Liver (tissue), 9 donors: Measurements from ENCODE around the gene CASP14. TPM values are rescaled to one million over a fixed set of nuclear protein-coding genes. Genes with fewer than 3 reads are reported as not detected.

ENCODE experiments used
- DNase-seq: peaks from one replicate; pipeline ENCODE4 v3.0.0-alpha.2; 2017; ENCODE audit warnings: low spot score
- H3K27ac ChIP-seq, 2 donors: one replicate each; pipeline ENCODE4 v1.7.0; 2013; ENCODE audit warnings: inconsistent platforms in 2 of 2, low read length in 2 of 2, control low read depth in 1 of 2, low read depth in 1 of 2, mild to moderate bottlenecking in 1 of 2
- H3K27me3 ChIP-seq, 4 donors: one replicate each; pipeline versions ENCODE4 v1.6.1 to v1.7.0; 2013; ENCODE audit warnings: low read length in 3 of 4, inconsistent platforms in 1 of 4, mild to moderate bottlenecking in 1 of 4, moderate library complexity in 1 of 4; ENCODE audit not compliant: control insufficient read depth in 4 of 4, insufficient read depth in 4 of 4
- H3K36me3 ChIP-seq, 4 donors: one replicate each; pipeline versions ENCODE4 v1.6.1 to v1.7.0; 2013; ENCODE audit warnings: low read length in 3 of 4, mild to moderate bottlenecking in 3 of 4, low read depth in 1 of 4, moderate library complexity in 1 of 4; ENCODE audit not compliant: control insufficient read depth in 4 of 4, insufficient read depth in 3 of 4
- H3K4me1 ChIP-seq, 4 donors: one replicate each; pipeline versions ENCODE4 v1.6.1 to v1.7.0; 2013; ENCODE audit warnings: low read length in 3 of 4, mild to moderate bottlenecking in 3 of 4, moderate library complexity in 1 of 4; ENCODE audit not compliant: control insufficient read depth in 4 of 4, insufficient read depth in 4 of 4
- H3K4me3 ChIP-seq, 3 donors: one replicate each; pipeline versions ENCODE4 v1.6.1 to v1.7.0; 2013; ENCODE audit warnings: low read length in 3 of 3, control low read depth in 1 of 3, low read depth in 1 of 3, mild to moderate bottlenecking in 1 of 3
- H3K9ac ChIP-seq, 2 donors: one replicate each; pipeline ENCODE4 v1.7.0; 2013; ENCODE audit warnings: low read length in 2 of 2, mild to moderate bottlenecking in 2 of 2, moderate library complexity in 2 of 2, control low read depth in 1 of 2, low read depth in 1 of 2
- H3K9me3 ChIP-seq, 4 donors: one replicate each; pipeline versions ENCODE4 v1.6.1 to v1.7.0; 2013; ENCODE audit warnings: low read length in 3 of 4; ENCODE audit not compliant: control insufficient read depth in 4 of 4
- EGR1 ChIP-seq, 2 donors: IDR thresholded peaks; 2 replicates each; pipeline ENCODE4 v1.6.1; 2016 to 2018; ENCODE audit warnings: antibody characterized with exemption in 2 of 2, low read depth in 2 of 2
- FOXA1 ChIP-seq: IDR thresholded peaks from 2 replicates; pipeline ENCODE4 v1.6.1; 2016; ENCODE audit warnings: antibody characterized with exemption
- FOXA2 ChIP-seq: IDR thresholded peaks from 2 replicates; pipeline ENCODE4 v1.6.1; 2016; ENCODE audit warnings: antibody characterized with exemption
- GABPA ChIP-seq, 2 donors: IDR thresholded peaks in 1 of 2; conservative IDR thresholded peaks in 1 of 2; 2 replicates each; pipeline ENCODE4 v1.6.1; 2016; ENCODE audit warnings: antibody characterized with exemption in 2 of 2, mild to moderate bottlenecking in 1 of 2, moderate library complexity in 1 of 2
- HNF4G ChIP-seq: IDR thresholded peaks from 2 replicates; pipeline ENCODE4 v1.6.1; 2016; ENCODE audit warnings: antibody characterized with exemption
- JUND ChIP-seq, 2 donors: IDR thresholded peaks; 2 replicates each; pipeline ENCODE4 v1.6.1; 2016; ENCODE audit warnings: antibody characterized with exemption in 2 of 2
- RXRA ChIP-seq, 2 donors: IDR thresholded peaks; 2 replicates each; pipeline ENCODE4 v1.6.1; 2017 to 2018; ENCODE audit warnings: antibody characterized with exemption in 2 of 2, mild to moderate bottlenecking in 1 of 2
- SP1 ChIP-seq: IDR thresholded peaks from 2 replicates; pipeline ENCODE4 v1.6.1; 2018; ENCODE audit warnings: antibody characterized with exemption, mild to moderate bottlenecking
- TAF1 ChIP-seq: conservative IDR thresholded peaks from 2 replicates; pipeline ENCODE4 v1.6.1; 2016; ENCODE audit warnings: antibody characterized with exemption, mild to moderate bottlenecking
- YY1 ChIP-seq: IDR thresholded peaks from 2 replicates; pipeline ENCODE4 v1.6.1; 2016; ENCODE audit warnings: antibody characterized with exemption, mild to moderate bottlenecking
- WGBS: extraction: QIAGEN DNeasy Blood & Tissue Kit; methylation state at CpG from one replicate; pipeline ENCODE4 v1.1.7; 2013; 5-methylcytosine and 5-hydroxymethylcytosine counted together
- polyA plus RNA-seq, 2 donors: library from polyadenylated mRNA; stranded (reverse) in 1 of 2; unstranded in 1 of 2; fragments of 200-250 nt in 1 of 2; fragments of >200 nt in 1 of 2; fragmentation: Nextera tagmentation in 1 of 2; extraction: Ambion mirVana in 1 of 2; gene quantifications; one replicate each; pipeline versions ENCODE4 v1.2.1 to v1.2.3, GENCODE V29; 2013 to 2015
- total RNA-seq, 2 donors: library from RNA; depleted of rRNA; stranded (reverse); fragments of >200 nt; gene quantifications; one replicate each; pipeline ENCODE4 v1.2.3, GENCODE V29; 2014
- TF ChIP-seq, protein P1 (sequence below): fragments of 150-350 bp; IDR thresholded peaks from 2 replicates; pipeline ENCODE4 v1.5.1; 2017; ENCODE audit warnings: improper control_type of control experiment, low read depth, low read length; ENCODE audit not compliant: missing input control
- TF ChIP-seq, protein P2 (sequence below): IDR thresholded peaks from 2 replicates; pipeline ENCODE4 v1.6.1; 2016; ENCODE audit warnings: antibody characterized with exemption
- TF ChIP-seq, protein P3 (sequence below): IDR thresholded peaks from 2 replicates; pipeline ENCODE4 v1.6.1; 2016; ENCODE audit warnings: antibody characterized with exemption
- TF ChIP-seq, protein P4 (sequence below): IDR thresholded peaks from 2 replicates; pipeline ENCODE4 v1.6.1; 2016; ENCODE audit warnings: antibody characterized with exemption
- donor health status: healthy.
- donor health status: healthy.
- donor health status: healthy.
- donor health status: healthy.
- donor health status: healthy.

CASP14 gene
- total and polyA plus RNA-seq, 4 donors, result not detected

DNA sequence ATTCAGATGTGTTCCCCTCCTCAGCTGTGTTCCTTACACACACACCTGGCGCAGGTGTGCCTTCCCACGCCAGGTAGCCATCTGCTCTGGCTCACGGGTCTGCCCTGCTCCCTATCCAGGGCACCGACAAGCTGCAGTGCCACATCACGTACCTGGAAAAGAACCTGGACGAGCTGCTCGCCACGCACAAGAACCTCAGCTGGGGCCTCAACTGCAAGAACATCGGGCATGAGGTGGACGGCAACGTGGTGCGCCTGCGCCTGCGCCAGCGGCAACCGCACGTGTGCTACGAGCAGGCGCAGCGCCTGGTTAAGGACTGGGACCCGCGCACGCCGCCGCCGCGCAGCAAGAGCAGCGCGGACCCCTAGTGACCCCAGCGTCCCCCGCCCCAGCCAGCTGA is 26.5 kb upstream of the CASP14 start:
- Histone ChIP-seq H3K36me3 (no peaks in the 10 kb centered on the region), H3K9ac (no peak overlapping the region), H3K4me1 (no peaks in the 10 kb centered on the region), H3K4me3 (no peak overlapping the region), H3K9me3 (no peaks in the 10 kb centered on the region), H3K27me3 (peaks cover 0 to 5% (median 2%) of the 10 kb centered on the region in 4 donors), H3K27ac (no peak overlapping the region)
- no peak for DNase-seq
- 25% methylated on average over 31 of the region's 31 CpGs for whole genome bisulfite sequencing
- TF ChIP-seq GABPA (IDR thresholded peaks at IDR 0.05 in 1 of 2, conservative IDR thresholded peaks at IDR 0.05 in 1 of 2) (no peak), YY1 (no peak), SP1 (no peak), HNF4G (no peak), FOXA2 (no peak), FOXA1 (no peak), RXRA (IDR thresholded peaks at IDR 0.05) (no peak)
- TF ChIP-seq, protein P1, sequence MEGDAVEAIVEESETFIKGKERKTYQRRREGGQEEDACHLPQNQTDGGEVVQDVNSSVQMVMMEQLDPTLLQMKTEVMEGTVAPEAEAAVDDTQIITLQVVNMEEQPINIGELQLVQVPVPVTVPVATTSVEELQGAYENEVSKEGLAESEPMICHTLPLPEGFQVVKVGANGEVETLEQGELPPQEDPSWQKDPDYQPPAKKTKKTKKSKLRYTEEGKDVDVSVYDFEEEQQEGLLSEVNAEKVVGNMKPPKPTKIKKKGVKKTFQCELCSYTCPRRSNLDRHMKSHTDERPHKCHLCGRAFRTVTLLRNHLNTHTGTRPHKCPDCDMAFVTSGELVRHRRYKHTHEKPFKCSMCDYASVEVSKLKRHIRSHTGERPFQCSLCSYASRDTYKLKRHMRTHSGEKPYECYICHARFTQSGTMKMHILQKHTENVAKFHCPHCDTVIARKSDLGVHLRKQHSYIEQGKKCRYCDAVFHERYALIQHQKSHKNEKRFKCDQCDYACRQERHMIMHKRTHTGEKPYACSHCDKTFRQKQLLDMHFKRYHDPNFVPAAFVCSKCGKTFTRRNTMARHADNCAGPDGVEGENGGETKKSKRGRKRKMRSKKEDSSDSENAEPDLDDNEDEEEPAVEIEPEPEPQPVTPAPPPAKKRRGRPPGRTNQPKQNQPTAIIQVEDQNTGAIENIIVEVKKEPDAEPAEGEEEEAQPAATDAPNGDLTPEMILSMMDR, result no peak
- TF ChIP-seq, protein P2, sequence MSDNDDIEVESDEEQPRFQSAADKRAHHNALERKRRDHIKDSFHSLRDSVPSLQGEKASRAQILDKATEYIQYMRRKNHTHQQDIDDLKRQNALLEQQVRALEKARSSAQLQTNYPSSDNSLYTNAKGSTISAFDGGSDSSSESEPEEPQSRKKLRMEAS, result no peak

DNA sequence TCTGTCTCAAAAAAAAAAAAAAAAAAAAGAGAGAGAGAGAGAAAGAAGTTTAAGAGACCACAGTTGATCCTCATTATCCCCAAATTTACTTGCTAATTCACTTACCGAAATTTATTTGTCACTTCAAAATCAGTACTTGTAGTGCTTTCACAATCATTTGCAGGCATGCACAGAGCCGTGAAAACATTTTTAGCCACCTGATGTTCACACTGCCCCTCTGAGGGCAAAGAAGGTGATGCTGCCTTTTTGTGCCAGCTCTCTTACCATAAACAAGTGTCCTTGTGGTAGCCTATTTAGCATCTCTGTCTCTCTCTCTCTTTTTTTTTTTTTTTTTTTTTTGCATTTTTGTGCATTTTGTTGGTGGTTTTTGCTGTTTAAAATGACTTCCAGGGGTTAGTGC is 24.1 kb upstream of the CASP14 start:
- Histone ChIP-seq H3K9ac (no peak overlapping the region), H3K27ac (no peak overlapping the region), H3K27me3 (peaks cover 0 to 5% (median 2%) of the 10 kb centered on the region in 4 donors), H3K4me3 (no peak overlapping the region), H3K4me1 (no peaks in the 10 kb centered on the region), H3K9me3 (no peaks in the 10 kb centered on the region), H3K36me3 (no peaks in the 10 kb centered on the region)
- WGBS, result 42% methylated on average over 2 of the region's 2 CpGs
- no peak for DNase-seq
- TF ChIP-seq EGR1 (IDR thresholded peaks at IDR 0.05; ENCODE audit: low read depth in 2 of 2) (no peak), GABPA (IDR thresholded peaks at IDR 0.05 in 1 of 2, conservative IDR thresholded peaks at IDR 0.05 in 1 of 2) (no peak), RXRA (IDR thresholded peaks at IDR 0.05) (no peak), YY1 (no peak), FOXA2 (no peak), HNF4G (no peak), FOXA1 (no peak), TAF1 (no peak), JUND (IDR thresholded peaks at IDR 0.05) (no peak)
- TF ChIP-seq, protein P2, result no peak
- TF ChIP-seq, protein P3, sequence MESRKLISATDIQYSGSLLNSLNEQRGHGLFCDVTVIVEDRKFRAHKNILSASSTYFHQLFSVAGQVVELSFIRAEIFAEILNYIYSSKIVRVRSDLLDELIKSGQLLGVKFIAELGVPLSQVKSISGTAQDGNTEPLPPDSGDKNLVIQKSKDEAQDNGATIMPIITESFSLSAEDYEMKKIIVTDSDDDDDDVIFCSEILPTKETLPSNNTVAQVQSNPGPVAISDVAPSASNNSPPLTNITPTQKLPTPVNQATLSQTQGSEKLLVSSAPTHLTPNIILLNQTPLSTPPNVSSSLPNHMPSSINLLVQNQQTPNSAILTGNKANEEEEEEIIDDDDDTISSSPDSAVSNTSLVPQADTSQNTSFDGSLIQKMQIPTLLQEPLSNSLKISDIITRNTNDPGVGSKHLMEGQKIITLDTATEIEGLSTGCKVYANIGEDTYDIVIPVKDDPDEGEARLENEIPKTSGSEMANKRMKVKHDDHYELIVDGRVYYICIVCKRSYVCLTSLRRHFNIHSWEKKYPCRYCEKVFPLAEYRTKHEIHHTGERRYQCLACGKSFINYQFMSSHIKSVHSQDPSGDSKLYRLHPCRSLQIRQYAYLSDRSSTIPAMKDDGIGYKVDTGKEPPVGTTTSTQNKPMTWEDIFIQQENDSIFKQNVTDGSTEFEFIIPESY, result no peak
- TF ChIP-seq, protein P4, sequence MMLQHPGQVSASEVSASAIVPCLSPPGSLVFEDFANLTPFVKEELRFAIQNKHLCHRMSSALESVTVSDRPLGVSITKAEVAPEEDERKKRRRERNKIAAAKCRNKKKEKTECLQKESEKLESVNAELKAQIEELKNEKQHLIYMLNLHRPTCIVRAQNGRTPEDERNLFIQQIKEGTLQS, result no peak
- TF ChIP-seq, protein P1, result no peak
